NCI-H345 treated with DMSO at 0.1 percent for 48 hours (cell line): ENCODE measurements around the gene HBP1.
"Not testable (repeated sequence)": the region's sequence is repeated elsewhere in the genome, so short reads cannot be mapped to it uniquely, and the experiment has no call there.

Experiments
- DNase-seq: peaks from one replicate; lab custom pipeline; 2025; ENCODE audit not compliant: unreplicated experiment; lab: John Stamatoyannopoulos, UW

The HBP1 gene

DNA sequence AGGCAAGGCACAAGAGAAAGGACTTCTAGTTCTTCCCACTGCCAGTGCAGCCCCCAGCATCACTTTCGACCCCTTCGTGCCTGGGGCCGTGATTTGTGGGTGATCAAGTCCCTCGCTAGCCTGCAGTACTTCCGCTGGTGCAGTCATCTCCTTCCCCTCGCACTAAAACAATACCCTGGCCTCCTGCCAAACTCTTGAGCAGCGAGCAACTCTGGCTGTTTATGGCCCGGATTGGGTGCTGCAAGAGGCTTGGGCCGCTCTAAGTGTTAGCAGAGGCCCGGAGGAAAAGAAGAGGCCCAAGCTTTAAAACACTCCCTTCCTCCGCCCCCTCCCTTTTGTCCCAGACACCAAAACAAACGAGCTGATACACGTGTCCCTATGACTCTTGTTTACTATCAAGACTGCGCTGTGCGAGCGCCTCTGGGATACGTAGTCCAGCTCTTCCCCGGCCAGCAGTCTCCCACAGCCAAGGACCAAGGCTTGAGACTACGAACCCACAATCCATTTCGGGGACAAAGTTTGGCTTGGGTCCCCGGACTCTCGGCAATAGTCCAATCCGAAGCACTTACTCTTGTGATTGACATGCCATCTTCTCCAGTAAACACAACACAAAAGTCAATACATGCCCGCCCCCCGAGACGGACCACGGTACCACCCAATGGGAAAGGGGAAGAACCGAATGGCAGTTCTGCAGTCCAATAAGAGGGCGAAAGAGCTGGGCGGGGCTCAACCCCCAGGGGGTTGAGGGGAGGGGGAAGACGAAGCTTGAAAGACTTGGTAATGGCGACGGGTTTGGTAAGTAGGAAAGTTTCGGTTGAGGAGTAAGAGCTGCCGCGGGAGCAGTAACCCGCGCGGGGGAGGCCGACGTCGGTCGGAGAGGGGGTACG lies at the start of gene HBP1:
TSS of gene HBP1 (plus strand) at position 771 of the 887 bp plus-strand sequence. CDS start 10,891 bp downstream, outside the sequence.
- DNase-seq, result peak; percentile 98

DNA sequence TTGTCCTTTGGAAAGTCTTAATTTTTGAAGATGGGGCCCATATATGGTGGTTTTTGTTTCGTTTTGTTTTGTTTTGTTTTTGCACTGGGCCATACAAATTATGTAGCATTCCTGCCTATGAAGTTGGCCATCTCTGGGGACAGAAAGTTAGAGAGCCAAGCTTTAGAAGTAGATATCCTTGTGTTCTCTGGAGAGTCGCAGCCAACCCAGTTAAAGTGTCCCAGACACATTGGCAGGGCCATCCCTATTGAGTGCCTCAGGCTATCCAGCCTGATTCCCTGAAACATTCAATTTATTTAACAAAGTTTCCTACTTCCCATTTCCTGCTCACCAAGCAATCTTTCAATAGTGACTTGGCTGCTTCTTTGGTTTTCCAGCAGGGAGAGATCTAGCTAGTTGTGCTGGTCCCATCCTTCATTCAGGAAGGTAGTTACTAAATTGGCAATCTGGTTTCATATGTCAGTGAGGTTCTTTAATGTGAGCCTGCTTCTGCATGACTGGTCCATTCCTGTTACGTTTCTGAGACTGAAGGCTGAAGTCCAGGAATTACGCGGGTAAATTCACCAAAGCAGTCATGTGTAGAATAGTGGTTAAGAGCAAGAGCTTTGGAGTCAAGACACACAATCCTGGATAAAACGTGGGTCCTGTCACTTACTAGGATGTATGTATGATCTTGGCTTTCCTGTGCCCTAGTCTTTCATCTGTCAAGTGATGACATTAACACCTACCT lies 49.3 kb upstream of the HBP1 start:
- no peak for DNase-seq

- no peak for DNase-seq
Observed at GRCh38 chr7:107122486-107122911, 46.3 kb upstream of the HBP1 start.

- no peak for DNase-seq
Observed at GRCh38 chr7:107123392-107123791, 45.4 kb upstream of the HBP1 start.

GRCh38 chr7:107125475-107125874 lies 43.3 kb upstream of the HBP1 start:
- DNase-seq, result peak; percentile 93

DNA sequence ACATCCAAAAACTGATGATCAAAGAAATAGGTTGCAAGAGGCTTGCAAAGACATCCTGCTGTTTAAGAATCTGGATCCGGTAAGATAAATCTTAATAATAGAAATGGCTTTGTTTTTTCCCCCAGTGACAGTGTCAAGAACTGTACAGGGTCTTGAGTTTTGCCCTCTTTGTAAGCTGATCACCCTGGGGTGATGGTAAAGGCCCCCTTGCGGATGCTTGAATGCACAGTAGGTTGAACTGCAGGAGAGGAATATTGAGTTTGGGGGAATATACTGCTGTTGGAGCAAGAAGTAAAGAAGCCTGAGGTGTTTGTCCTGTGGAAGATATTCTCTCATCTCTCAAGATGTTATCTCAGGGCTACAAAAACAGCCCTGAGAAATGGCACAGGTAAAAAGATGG lies 40.6 kb upstream of the HBP1 start:
- DNase-seq, result no peak

DNA sequence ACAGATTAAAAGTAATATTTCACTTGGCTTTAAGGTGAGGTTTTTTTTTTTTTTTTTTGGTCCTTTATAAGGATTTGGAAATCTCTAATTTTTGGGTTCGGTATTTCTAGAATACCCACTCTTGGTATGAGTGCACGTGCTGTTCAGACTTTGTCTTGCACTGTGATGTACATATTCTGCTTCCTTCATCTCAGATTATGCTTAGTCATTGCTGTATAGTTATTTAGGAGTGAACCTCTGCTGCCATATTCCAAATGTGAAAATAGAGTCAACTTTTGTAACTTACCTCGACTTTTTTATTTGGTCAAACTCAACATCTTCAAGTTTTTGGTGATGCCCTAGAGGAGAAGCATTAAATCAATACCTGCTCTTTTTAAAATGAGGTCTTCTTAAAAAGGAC lies 40.1 kb upstream of the HBP1 start:
- no peak for DNase-seq

- DNase-seq, result no peak
Observed at GRCh38 chr7:107130487-107131220, 38.1 kb upstream of the HBP1 start.

GRCh38 chr7:107133396-107133795 lies 35.4 kb upstream of the HBP1 start:
- no peak for DNase-seq

DNA sequence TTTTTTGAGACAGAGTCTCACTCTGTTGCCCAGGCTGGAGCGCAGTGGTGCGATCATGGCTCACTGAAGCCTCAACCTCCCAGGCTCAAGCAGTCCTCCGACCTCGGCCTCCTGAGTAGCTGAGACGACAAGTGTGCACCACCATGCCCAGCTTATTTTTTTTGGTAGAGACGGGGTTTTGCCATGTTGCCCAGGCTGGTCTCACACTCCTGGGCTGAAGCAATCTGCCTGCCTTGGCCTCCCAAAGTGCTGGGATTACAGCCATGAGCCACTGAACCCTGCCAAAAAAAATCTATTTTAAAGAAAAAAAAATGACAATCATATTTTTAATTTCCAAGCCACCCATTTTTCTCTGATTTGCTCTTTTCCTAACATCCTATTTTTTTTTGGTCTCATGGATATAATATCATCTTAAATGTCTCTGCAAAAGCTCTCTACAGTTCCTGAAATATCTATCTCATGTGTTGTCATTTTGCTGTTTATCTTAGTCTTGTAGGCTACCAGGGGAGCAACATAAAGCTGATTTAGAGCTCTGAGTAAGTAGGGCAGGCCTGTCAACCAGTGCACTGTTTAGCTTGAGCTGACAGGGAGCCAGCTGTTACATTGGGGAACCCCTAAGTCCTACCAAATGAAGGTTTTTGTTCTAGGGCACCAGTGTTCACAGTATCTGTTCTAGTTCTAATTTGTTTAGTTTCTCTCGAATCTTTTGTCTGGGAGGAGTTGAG lies 29.9 kb upstream of the HBP1 start:
- DNase-seq, result no peak

DNA sequence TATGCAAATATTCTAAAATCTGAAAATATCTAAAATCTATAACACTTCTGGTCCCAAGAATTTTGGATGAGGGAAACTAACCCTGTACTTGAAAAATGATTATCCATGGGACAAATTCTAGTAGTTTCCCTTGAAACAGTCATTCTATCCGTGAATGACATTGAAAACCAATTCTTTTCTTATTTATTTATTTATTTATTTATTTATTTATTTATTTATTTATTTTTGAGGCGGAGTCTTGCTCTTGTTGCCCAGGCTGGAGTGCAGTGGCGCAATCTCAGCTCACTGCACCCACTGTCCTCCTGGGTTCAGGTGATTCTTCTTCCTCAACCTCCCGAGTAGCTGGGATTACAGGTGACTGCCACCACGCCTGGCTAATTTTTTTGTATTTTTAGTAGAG lies 24.9 kb upstream of the HBP1 start:
- not testable (repeated sequence) for DNase-seq

DNA sequence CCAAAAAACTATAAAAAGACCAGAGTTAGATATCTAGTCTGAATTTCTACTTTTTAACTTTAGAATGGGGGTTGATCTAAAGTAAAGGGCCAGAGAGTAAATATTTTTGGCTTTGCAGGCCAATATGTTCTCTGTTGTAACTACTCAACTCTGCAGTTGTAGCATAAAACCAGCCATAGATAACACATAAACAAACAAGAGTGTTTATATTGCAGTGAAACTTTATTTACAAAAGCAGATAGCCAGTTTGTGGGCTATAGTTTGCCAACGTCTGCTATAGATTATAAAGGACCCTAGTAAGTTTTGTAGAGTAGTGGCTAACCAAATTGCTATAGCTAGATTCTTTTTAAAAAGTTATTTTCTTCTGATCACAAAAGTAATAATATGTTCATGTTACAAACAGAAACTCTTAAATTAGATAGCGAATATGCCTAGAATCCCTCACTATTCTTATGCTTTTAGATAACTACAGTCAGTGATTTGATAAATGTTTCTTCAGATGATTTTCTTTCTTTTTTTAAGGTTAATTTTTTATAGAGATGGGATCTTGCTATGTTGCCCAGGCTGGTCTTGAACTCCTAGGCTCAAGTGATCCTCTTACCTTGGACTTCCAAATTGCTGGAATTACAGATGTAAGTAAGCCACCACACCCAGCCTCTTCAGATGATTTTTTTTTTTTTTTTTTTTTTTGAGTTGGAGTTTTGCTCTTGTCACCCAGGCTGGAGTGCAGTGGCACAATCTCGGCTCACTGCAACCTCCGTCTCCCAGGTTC lies 23.6 kb upstream of the HBP1 start:
- DNase-seq, result no peak

GRCh38 chr7:107147464-107148393 lies 21.1 kb upstream of the HBP1 start:
- DNase-seq, result peak; percentile 25

- no peak for DNase-seq
Observed at GRCh38 chr7:107148721-107149120, 20.1 kb upstream of the HBP1 start.

DNA sequence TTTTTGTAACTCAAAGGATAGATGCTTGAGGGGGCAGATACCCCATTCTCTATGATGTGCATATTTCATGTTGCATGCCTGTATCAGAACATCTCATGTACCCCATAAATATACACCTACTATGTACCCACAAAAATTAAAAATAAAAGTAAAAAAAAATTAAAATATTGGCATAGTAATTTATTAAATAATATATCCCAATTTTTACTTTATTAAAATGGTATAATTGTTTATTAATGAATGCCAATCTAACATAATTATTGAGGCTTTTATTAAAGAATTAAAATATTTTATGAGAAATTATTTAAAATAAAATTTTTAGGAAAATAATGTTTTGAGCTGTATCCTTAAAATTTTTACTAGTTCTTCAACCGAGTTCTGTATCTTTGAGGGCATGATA lies 18.9 kb upstream of the HBP1 start:
- no peak for DNase-seq

GRCh38 chr7:107150375-107151073 lies 18.3 kb upstream of the HBP1 start:
- peak; percentile 56 for DNase-seq

- DNase-seq, result no peak
Observed at GRCh38 chr7:107151538-107151937, 17.3 kb upstream of the HBP1 start.

- DNase-seq, result no peak
Observed at GRCh38 chr7:107152011-107152410, 16.8 kb upstream of the HBP1 start.
